Thymus (tissue), 11 donors: ENCODE data around the gene ZBED1. TPM values are rescaled to one million over a fixed set of nuclear protein-coding genes. Genes with fewer than 3 reads are reported as not detected.

Source experiments
- DNase-seq, 9 donors: peaks; one replicate each; pipeline ENCODE4 v3.0.0-alpha.2; 2013; ENCODE audit warnings: low spot score in 9 of 9, low read depth in 6 of 9, missing footprints in 1 of 9
- H3K27ac ChIP-seq, 2 donors: one replicate each; pipeline ENCODE4 v1.5.1; 2013; ENCODE audit warnings: control low read depth in 1 of 2, low read depth in 1 of 2, low read length in 1 of 2, mild to moderate bottlenecking in 1 of 2, moderate library complexity in 1 of 2
- H3K27me3 ChIP-seq, 2 donors: one replicate each; pipeline ENCODE4 v1.5.1; 2013; ENCODE audit warnings: low read length in 1 of 2; ENCODE audit not compliant: control insufficient read depth in 2 of 2, insufficient read depth in 1 of 2
- H3K36me3 ChIP-seq, 2 donors: one replicate each; pipeline ENCODE4 v1.5.1; 2013; ENCODE audit warnings: low read length in 1 of 2, mild to moderate bottlenecking in 1 of 2, moderate library complexity in 1 of 2; ENCODE audit not compliant: control insufficient read depth in 2 of 2, insufficient read depth in 2 of 2
- H3K4me1 ChIP-seq, 2 donors: one replicate each; pipeline ENCODE4 v1.5.1; 2013; ENCODE audit warnings: low read length in 2 of 2; ENCODE audit not compliant: control insufficient read depth in 2 of 2, insufficient read depth in 2 of 2
- H3K4me3 ChIP-seq, 2 donors: one replicate each; pipeline ENCODE4 v1.5.1; 2013; ENCODE audit warnings: low read length in 2 of 2, control low read depth in 1 of 2, mild to moderate bottlenecking in 1 of 2
- H3K9me3 ChIP-seq, 2 donors: one replicate each; pipeline ENCODE4 v1.5.1; 2013; ENCODE audit warnings: low read length in 1 of 2, mild to moderate bottlenecking in 1 of 2; ENCODE audit not compliant: control insufficient read depth in 2 of 2, insufficient read depth in 1 of 2
- WGBS: extraction: QIAGEN DNeasy Blood & Tissue Kit; methylation state at CpG from one replicate; pipeline ENCODE4 v1.1.7; 2013; 5-methylcytosine and 5-hydroxymethylcytosine counted together
- polyA plus RNA-seq: library from polyadenylated mRNA; stranded (reverse); fragments of 200-250 nt; gene quantifications from one replicate; pipeline ENCODE4 v1.2.3, GENCODE V29; 2013
- total RNA-seq: library from RNA; stranded (reverse); fragments of 120-200 nt; gene quantifications from one replicate; pipeline ENCODE4 v1.2.4, GENCODE V29; 2013
- donor health status: healthy.

The ZBED1 gene
- total and polyA plus RNA-seq, 2 donors, result 17.4 to 23.7 TPM

- no peak overlapping the region for H3K4me3 ChIP-seq
- peaks cover 0 to 4% of the 10 kb centered on the region in 2 donors for H3K36me3 ChIP-seq
- no peaks in the 10 kb centered on the region for H3K9me3 ChIP-seq
- no peaks in the 10 kb centered on the region for H3K27me3 ChIP-seq
- H3K27ac ChIP-seq, result no peak overlapping the region
- 92% methylated on average over 19 of the region's 19 CpGs for WGBS
- DNase-seq, result no peak
- peaks cover 9 to 15% of the 10 kb centered on the region in 2 donors for H3K4me1 ChIP-seq
Measured at GRCh38 chrX:2502668-2503519, 2.1 kb upstream of the ZBED1 start.

GRCh38 chrX:2502120-2502667, 1.4 kb upstream of the ZBED1 start:
- no peak overlapping the region for H3K4me3 ChIP-seq
- no peaks in the 10 kb centered on the region for H3K27me3 ChIP-seq
- no peaks in the 10 kb centered on the region for H3K9me3 ChIP-seq
- no peak overlapping the region for H3K27ac ChIP-seq
- WGBS, result 82% methylated on average over 5 of the region's 5 CpGs
- peaks cover 9 to 15% of the 10 kb centered on the region in 2 donors for H3K4me1 ChIP-seq
- no peak for DNase-seq
- H3K36me3 ChIP-seq, result peaks cover 0 to 4% of the 10 kb centered on the region in 2 donors

- peaks cover 0 to 4% of the 10 kb centered on the region in 2 donors for H3K36me3 ChIP-seq
- H3K4me3 ChIP-seq, result no peak overlapping the region
- H3K27ac ChIP-seq, result no peak overlapping the region
- H3K9me3 ChIP-seq, result no peaks in the 10 kb centered on the region
- no peak for DNase-seq
- peaks cover 12 to 15% of the 10 kb centered on the region in 2 donors for H3K4me1 ChIP-seq
- 95% methylated on average over 5 of the region's 5 CpGs for WGBS
- H3K27me3 ChIP-seq, result no peaks in the 10 kb centered on the region
Measured at GRCh38 chrX:2501559-2502102, 855 bp upstream of the ZBED1 start.

- DNase-seq, result peak in 3 of 9 donors; percentile 24 to 56 (median 37)
- H3K4me1 ChIP-seq, result peaks cover 12 to 15% of the 10 kb centered on the region in 2 donors
- H3K9me3 ChIP-seq, result no peaks in the 10 kb centered on the region
- 2% methylated on average over 70 of the region's 70 CpGs for WGBS
- peak overlapping the region; percentile 62 to 95 for H3K27ac ChIP-seq
- peaks cover 4% of the 10 kb centered on the region in 2 donors for H3K36me3 ChIP-seq
- H3K27me3 ChIP-seq, result no peaks in the 10 kb centered on the region
- peak overlapping the region; percentile 65 to 94 for H3K4me3 ChIP-seq
Measured at GRCh38 chrX:2500091-2500802, 529 bp downstream of the ZBED1 start.

GRCh38 chrX:2499507-2499906, 1.3 kb downstream of the ZBED1 start:
- Histone ChIP-seq H3K4me1 (peaks cover 12 to 15% of the 10 kb centered on the region in 2 donors), H3K9me3 (no peaks in the 10 kb centered on the region)
- DNase-seq, result no peak

GRCh38 chrX:2498781-2499302, 1.9 kb downstream of the ZBED1 start:
- DNase-seq, result peak in 1 of 9 donors; percentile 13
- no peaks in the 10 kb centered on the region for H3K27me3 ChIP-seq
- H3K4me3 ChIP-seq, result peak overlapping the region in 1 of 2 donors; percentile 10
- H3K36me3 ChIP-seq, result peaks cover 4% of the 10 kb centered on the region in 2 donors
- WGBS, result 77% methylated on average over 10 of the region's 10 CpGs
- peaks cover 12 to 15% of the 10 kb centered on the region in 2 donors for H3K4me1 ChIP-seq
- H3K9me3 ChIP-seq, result no peaks in the 10 kb centered on the region
- H3K27ac ChIP-seq, result peak overlapping the region; percentile 67 to 69

More at GRCh38 chrX:2499507-2499906, 1.3 kb downstream of the ZBED1 start:
- Histone ChIP-seq H3K27me3 (no peaks in the 10 kb centered on the region), H3K4me3 (peak overlapping the region; percentile 65 to 94), H3K36me3 (peaks cover 4% of the 10 kb centered on the region in 2 donors), H3K27ac (peak overlapping the region; percentile 62 to 79)
- 95% methylated on average over 8 of the region's 8 CpGs for WGBS

- Histone ChIP-seq H3K27me3 (no peaks in the 10 kb centered on the region), H3K9me3 (no peaks in the 10 kb centered on the region), H3K36me3 (peaks cover 4% of the 10 kb centered on the region in 2 donors), H3K4me1 (peaks cover 12 to 15% of the 10 kb centered on the region in 2 donors), H3K27ac (peak overlapping the region; percentile 46 to 67), H3K4me3 (peak overlapping the region in 1 of 2 donors; percentile 10)
- WGBS, result 92% methylated on average over 11 of the region's 11 CpGs
- no peak for DNase-seq
Measured at GRCh38 chrX:2497961-2498780, 2.6 kb downstream of the ZBED1 start.

- Histone ChIP-seq H3K36me3 (peaks cover 4 to 14% of the 10 kb centered on the region in 2 donors), H3K4me3 (no peak overlapping the region), H3K27ac (no peak overlapping the region), H3K4me1 (peaks cover 12 to 15% of the 10 kb centered on the region in 2 donors), H3K9me3 (no peaks in the 10 kb centered on the region), H3K27me3 (no peaks in the 10 kb centered on the region)
- DNase-seq, result no peak
- 89% methylated on average over 14 of the region's 14 CpGs for WGBS
Measured at GRCh38 chrX:2495595-2495994, 5.2 kb downstream of the ZBED1 start.
